ENCODE data around the gene LPCAT2.

Gene LPCAT2

DNA sequence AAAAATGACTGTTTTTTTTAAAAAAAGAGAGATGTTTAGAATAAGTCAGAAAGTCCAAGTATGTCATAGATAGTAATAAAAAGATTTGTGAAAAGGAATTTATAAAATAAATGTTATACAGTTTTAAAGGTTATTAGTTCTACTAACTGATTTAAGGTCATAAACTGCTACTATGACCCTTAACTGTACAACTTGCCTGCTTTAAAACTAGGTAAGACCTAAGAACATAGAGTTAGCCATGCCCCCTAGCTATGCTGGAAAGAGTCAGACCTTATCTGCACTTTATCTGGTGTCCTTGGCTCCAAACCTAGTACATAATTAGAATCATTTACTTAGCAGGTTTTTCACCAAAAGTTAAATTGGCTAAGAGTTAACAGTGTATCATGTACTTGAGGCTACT, 123.4 kb downstream of the LPCAT2 start:
- no peaks in the 10 kb centered on the region for H3K4me1 ChIP-seq (ENCODE audit: control insufficient read depth, low read depth, low read length)
- H3K79me1 ChIP-seq (ENCODE audit: low read length): no peaks in the 10 kb centered on the region
- no peak overlapping the region for H2AK5ac ChIP-seq (ENCODE audit: low read length)
- no peak overlapping the region for H3K4me2 ChIP-seq (ENCODE audit: low read length)
- H3K56ac ChIP-seq (ENCODE audit: low read length): no peak overlapping the region
- no peak overlapping the region for H3K4ac ChIP-seq (ENCODE audit: low read depth, low read length)
- H3K36me3 ChIP-seq (ENCODE audit: control insufficient read depth, insufficient read depth, low read length): no peaks in the 10 kb centered on the region
- H3K27me3 ChIP-seq (ENCODE audit: insufficient read depth, low read length, poor library complexity): no peaks in the 10 kb centered on the region
- H2BK120ac ChIP-seq (ENCODE audit: low read depth, low read length): no peak overlapping the region
- no peak overlapping the region for H4K8ac ChIP-seq (ENCODE audit: low read depth, low read length)
- no peak overlapping the region for H2BK5ac ChIP-seq (ENCODE audit: low read length)
- H3K79me2 ChIP-seq (ENCODE audit: control insufficient read depth, insufficient read depth, low read length): no peaks in the 10 kb centered on the region
- H4K5ac ChIP-seq (ENCODE audit: low read length): no peak overlapping the region
- H3K23ac ChIP-seq (ENCODE audit: low read length): no peak overlapping the region
- no peak overlapping the region for H3K4me3 ChIP-seq (ENCODE audit: low read length)
- no peak overlapping the region for H3K9ac ChIP-seq (ENCODE audit: low read length)
- no peak overlapping the region for H3K18ac ChIP-seq (ENCODE audit: low read length)
- H2BK15ac ChIP-seq (replicated peaks; ENCODE audit: low read depth): no peak overlapping the region
- no peak overlapping the region for H3K27ac ChIP-seq (ENCODE audit: low read depth, low read length)
- no peak for DNase-seq

DNA sequence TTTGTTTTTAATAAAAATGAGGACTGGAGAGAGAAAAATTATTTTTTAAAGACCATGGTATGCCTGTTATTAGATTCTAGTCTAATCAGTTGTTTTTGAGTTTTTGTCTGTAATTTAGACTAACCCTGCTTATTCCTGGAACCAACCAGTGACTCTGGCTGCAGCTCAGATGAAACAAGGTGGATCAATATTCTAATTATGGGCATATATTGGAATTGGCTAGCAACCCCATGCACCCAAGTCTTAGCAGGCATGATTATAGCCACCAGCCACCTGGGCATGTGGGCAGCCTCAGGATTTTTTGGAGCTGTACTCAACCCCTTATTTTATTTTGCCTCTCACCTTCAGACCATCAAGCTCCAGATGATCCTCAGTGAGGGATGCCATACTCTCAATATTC, 125.3 kb downstream of the LPCAT2 start:
- DNase-seq: no peak
- Histone ChIP-seq H3K4me3 (ENCODE audit: low read length) (no peak overlapping the region), H2BK120ac (ENCODE audit: low read depth, low read length) (no peak overlapping the region), H3K56ac (ENCODE audit: low read length) (no peak overlapping the region), H3K4me2 (ENCODE audit: low read length) (no peak overlapping the region), H3K9ac (ENCODE audit: low read length) (no peak overlapping the region), H4K8ac (ENCODE audit: low read depth, low read length) (no peak overlapping the region), H2BK15ac (replicated peaks; ENCODE audit: low read depth) (no peak overlapping the region), H3K79me2 (ENCODE audit: control insufficient read depth, insufficient read depth, low read length) (no peaks in the 10 kb centered on the region), H3K23ac (ENCODE audit: low read length) (no peak overlapping the region), H3K27me3 (ENCODE audit: insufficient read depth, low read length, poor library complexity) (no peaks in the 10 kb centered on the region), H2BK5ac (ENCODE audit: low read length) (no peak overlapping the region), H3K36me3 (ENCODE audit: control insufficient read depth, insufficient read depth, low read length) (no peaks in the 10 kb centered on the region), H3K4me1 (ENCODE audit: control insufficient read depth, low read depth, low read length) (no peaks in the 10 kb centered on the region), H3K79me1 (ENCODE audit: low read length) (no peaks in the 10 kb centered on the region), H4K5ac (ENCODE audit: low read length) (no peak overlapping the region), H3K27ac (ENCODE audit: low read depth, low read length) (no peak overlapping the region), H2AK5ac (ENCODE audit: low read length) (no peak overlapping the region), H3K4ac (ENCODE audit: low read depth, low read length) (no peak overlapping the region), H3K18ac (ENCODE audit: low read length) (no peak overlapping the region)

All from mesendoderm (in vitro differentiated cells).